Ascending aorta (tissue), 2 donors: ENCODE measurements around the gene DERL3. TPM values are rescaled to one million over a fixed set of nuclear protein-coding genes. Genes with fewer than 3 reads are reported as not detected.

Source experiments
- DNase-seq, 2 donors: peaks; one replicate each; pipeline ENCODE4 v3.0.0-alpha.2; 2019; ENCODE audit warnings: low spot score in 2 of 2
- H3K27ac ChIP-seq, 2 donors: fragments of 200-600 bp; sonication (generic); one replicate each; pipeline ENCODE4 v1.5.1; 2016 to 2017; ENCODE audit warnings: mild to moderate bottlenecking in 1 of 2
- H3K27me3 ChIP-seq: fragments of 200-600 bp; sonication (generic); one replicate; pipeline ENCODE4 v1.5.1; 2017
- H3K36me3 ChIP-seq, 2 donors: fragments of 200-600 bp; sonication (generic); one replicate each; pipeline ENCODE4 v1.5.1; 2016
- H3K4me1 ChIP-seq, 2 donors: fragments of 200-600 bp; sonication (generic); one replicate each; pipeline ENCODE4 v1.5.1; 2016 to 2017; ENCODE audit warnings: mild to moderate bottlenecking in 1 of 2
- H3K4me3 ChIP-seq, 2 donors: fragments of 200-600 bp; sonication (generic); one replicate each; pipeline ENCODE4 v1.5.1; 2016 to 2017; ENCODE audit warnings: mild to moderate bottlenecking in 1 of 2
- H3K9me3 ChIP-seq, 2 donors: fragments of 200-600 bp; sonication (generic); one replicate each; pipeline ENCODE4 v1.5.1; 2016
- CTCF ChIP-seq, 3 experiments: fragments of 200-600 bp in 2 of 3; fragments of 450-650 bp in 1 of 3; sonication (generic) in 2 of 3; IDR thresholded peaks; one replicate each; pipeline ENCODE4 v1.5.1; 2016 to 2019; ENCODE audit warnings: antibody characterized with exemption in 3 of 3, mild to moderate bottlenecking in 1 of 3, moderate library complexity in 1 of 3
- intact Hi-C: fragments of 100-400 bp; cut with DNase I; formaldehyde crosslinking; loops from one replicate; pipeline ENCODE4 v1.15.1; 2023
- total RNA-seq: library from RNA; depleted of rRNA; stranded (reverse); fragments of >200 nt; gene quantifications from one replicate; pipeline ENCODE4 v1.1.0, GENCODE V29; 2016

Gene DERL3
- total RNA-seq, 1 donor from 2014 or later, result 7.5 TPM

GRCh38 chr22:23787910-23788309 lies 50.9 kb downstream of the DERL3 start:
- Histone ChIP-seq H3K4me3 (peak overlapping the region; percentile 93 to 99), H3K36me3 (peaks cover under 1 to 13% of the 10 kb centered on the region in 2 donors), H3K27me3 (no peaks in the 10 kb centered on the region), H3K27ac (no peak overlapping the region), H3K4me1 (peaks cover 4 to 10% of the 10 kb centered on the region in 2 donors), H3K9me3 (no peaks in the 10 kb centered on the region)
- no peak for DNase-seq
- no peak for TF ChIP-seq CTCF (IDR thresholded peaks at IDR 0.05)
- intact Hi-C loops, result loop anchor here (2.0 kb wide), 1 partner anchor 15 kb away; the partner anchor contains the start of gene MMP11

- DNase-seq, result no peak
- Histone ChIP-seq H3K4me1 (peaks cover 4 to 10% of the 10 kb centered on the region in 2 donors), H3K9me3 (no peaks in the 10 kb centered on the region), H3K27ac (peak overlapping the region in 1 of 2 donors; percentile 100), H3K36me3 (peaks cover 0 to 10% of the 10 kb centered on the region in 2 donors), H3K27me3 (no peaks in the 10 kb centered on the region), H3K4me3 (peak overlapping the region; percentile 93 to 99)
- intact Hi-C loops, result no loop called here
- TF ChIP-seq CTCF (IDR thresholded peaks at IDR 0.05), result no peak
These were observed 51.3 kb downstream of the DERL3 start for GRCh38 chr22:23787600-23787896.

GRCh38 chr22:23786752-23787599 lies 51.8 kb downstream of the DERL3 start, which contains the start of gene SMARCB1:
Gene SMARCB1 (plus strand): TSS chr22:23786966. CDS start chr22:23787170, 204 bp downstream.
- peak within 1 kb of the TSS; percentile 99 to 100 for H3K27ac ChIP-seq
- peak; percentile 79 to 97 for DNase-seq
- intact Hi-C loops, result loop anchor here (1.0 kb wide), 1 partner anchor 52 kb away; the partner anchor contains the start of gene DERL3
- peaks cover 4 to 10% of the 10 kb centered on the region in 2 donors for H3K4me1 ChIP-seq
- no peaks in the 10 kb centered on the region for H3K9me3 ChIP-seq
- peak within 1 kb of the TSS; percentile 93 to 99 for H3K4me3 ChIP-seq
- peaks cover 0 to 4% of the 10 kb centered on the region in 2 donors for H3K36me3 ChIP-seq
- no peak for TF ChIP-seq CTCF (IDR thresholded peaks at IDR 0.05)
- no peaks in the 10 kb centered on the region for H3K27me3 ChIP-seq

- intact Hi-C loops, result loop anchor here (1.0 kb wide), 1 partner anchor 53 kb away; the partner anchor contains the start of gene DERL3
- Histone ChIP-seq H3K4me1 (peaks cover 4 to 10% of the 10 kb centered on the region in 2 donors), H3K27me3 (no peaks in the 10 kb centered on the region), H3K4me3 (peak overlapping the region; percentile 93 to 99), H3K9me3 (no peaks in the 10 kb centered on the region), H3K36me3 (no peaks in the 10 kb centered on the region), H3K27ac (peak overlapping the region; percentile 99 to 100)
- DNase-seq, result no peak
- no peak for TF ChIP-seq CTCF (IDR thresholded peaks at IDR 0.05)
These were observed 52.5 kb downstream of the DERL3 start for GRCh38 chr22:23786261-23786710.

Other genes with a start within 250 kb of the DERL3 start
- not detected for gene DRICH1, start 206.7 kb downstream of the DERL3 start, total RNA-seq
- gene RGL4, start 148.0 kb downstream of the DERL3 start, total RNA-seq, result not detected
- gene ZNF70, start 87.9 kb downstream of the DERL3 start, total RNA-seq, result 5.2 TPM
- not detected for gene VPREB3, start 84.6 kb downstream of the DERL3 start, total RNA-seq
- not detected for gene C22orf15, start 76.0 kb downstream of the DERL3 start, total RNA-seq
- 2.0 TPM for gene CHCHD10, start 71.0 kb downstream of the DERL3 start, total RNA-seq
- gene MMP11, start 66.2 kb downstream of the DERL3 start, total RNA-seq, result 7.6 TPM
- 22.1 TPM for gene SMARCB1, start 52.0 kb downstream of the DERL3 start, total RNA-seq
- not detected for gene SLC2A11, start 18.9 kb upstream of the DERL3 start, total RNA-seq
- 527 TPM for gene MIF, start 55.4 kb upstream of the DERL3 start, total RNA-seq
- gene GSTT2B, start 122.2 kb upstream of the DERL3 start, total RNA-seq, result not detected
- not detected for gene DDTL, start 127.9 kb upstream of the DERL3 start, total RNA-seq
- gene DDT, start 135.4 kb upstream of the DERL3 start, total RNA-seq, result 275 TPM
- not detected for gene GSTT2, start 141.1 kb upstream of the DERL3 start, total RNA-seq
- not detected for gene GSTT4, start 166.4 kb upstream of the DERL3 start, total RNA-seq
- 113 TPM for gene CABIN1, start 172.3 kb upstream of the DERL3 start, total RNA-seq